Liver (tissue), 9 donors: ENCODE data around the gene RAC2. TPM values are rescaled to one million over a fixed set of nuclear protein-coding genes. Genes with fewer than 3 reads are reported as not detected.

Experiments
- DNase-seq: peaks from one replicate; pipeline ENCODE4 v3.0.0-alpha.2; 2017; ENCODE audit warnings: low spot score
- H3K27ac ChIP-seq, 2 donors: one replicate each; pipeline ENCODE4 v1.7.0; 2013; ENCODE audit warnings: inconsistent platforms in 2 of 2, low read length in 2 of 2, control low read depth in 1 of 2, low read depth in 1 of 2, mild to moderate bottlenecking in 1 of 2
- H3K27me3 ChIP-seq, 4 donors: one replicate each; pipeline versions ENCODE4 v1.6.1 to v1.7.0; 2013; ENCODE audit warnings: low read length in 3 of 4, inconsistent platforms in 1 of 4, mild to moderate bottlenecking in 1 of 4, moderate library complexity in 1 of 4; ENCODE audit not compliant: control insufficient read depth in 4 of 4, insufficient read depth in 4 of 4
- H3K36me3 ChIP-seq, 4 donors: one replicate each; pipeline versions ENCODE4 v1.6.1 to v1.7.0; 2013; ENCODE audit warnings: low read length in 3 of 4, mild to moderate bottlenecking in 3 of 4, low read depth in 1 of 4, moderate library complexity in 1 of 4; ENCODE audit not compliant: control insufficient read depth in 4 of 4, insufficient read depth in 3 of 4
- H3K4me1 ChIP-seq, 4 donors: one replicate each; pipeline versions ENCODE4 v1.6.1 to v1.7.0; 2013; ENCODE audit warnings: low read length in 3 of 4, mild to moderate bottlenecking in 3 of 4, moderate library complexity in 1 of 4; ENCODE audit not compliant: control insufficient read depth in 4 of 4, insufficient read depth in 4 of 4
- H3K4me3 ChIP-seq, 3 donors: one replicate each; pipeline versions ENCODE4 v1.6.1 to v1.7.0; 2013; ENCODE audit warnings: low read length in 3 of 3, control low read depth in 1 of 3, low read depth in 1 of 3, mild to moderate bottlenecking in 1 of 3
- H3K9ac ChIP-seq, 2 donors: one replicate each; pipeline ENCODE4 v1.7.0; 2013; ENCODE audit warnings: low read length in 2 of 2, mild to moderate bottlenecking in 2 of 2, moderate library complexity in 2 of 2, control low read depth in 1 of 2, low read depth in 1 of 2
- H3K9me3 ChIP-seq, 4 donors: one replicate each; pipeline versions ENCODE4 v1.6.1 to v1.7.0; 2013; ENCODE audit warnings: low read length in 3 of 4; ENCODE audit not compliant: control insufficient read depth in 4 of 4
- ATF3 ChIP-seq: IDR thresholded peaks from 2 replicates; pipeline ENCODE4 v1.6.1; 2016; ENCODE audit warnings: antibody characterized with exemption
- CTCF ChIP-seq: fragments of 150-350 bp; IDR thresholded peaks from 2 replicates; pipeline ENCODE4 v1.5.1; 2017; ENCODE audit warnings: improper control_type of control experiment, low read depth, low read length; ENCODE audit not compliant: missing input control
- EGR1 ChIP-seq, 2 donors: IDR thresholded peaks; 2 replicates each; pipeline ENCODE4 v1.6.1; 2016 to 2018; ENCODE audit warnings: antibody characterized with exemption in 2 of 2, low read depth in 2 of 2
- FOXA1 ChIP-seq: IDR thresholded peaks from 2 replicates; pipeline ENCODE4 v1.6.1; 2016; ENCODE audit warnings: antibody characterized with exemption
- FOXA2 ChIP-seq: IDR thresholded peaks from 2 replicates; pipeline ENCODE4 v1.6.1; 2016; ENCODE audit warnings: antibody characterized with exemption
- GABPA ChIP-seq, 2 donors: IDR thresholded peaks in 1 of 2; conservative IDR thresholded peaks in 1 of 2; 2 replicates each; pipeline ENCODE4 v1.6.1; 2016; ENCODE audit warnings: antibody characterized with exemption in 2 of 2, mild to moderate bottlenecking in 1 of 2, moderate library complexity in 1 of 2
- HNF4A ChIP-seq, 2 donors: conservative IDR thresholded peaks; 2 replicates each; pipeline ENCODE4 v1.6.1; 2016; ENCODE audit warnings: antibody characterized with exemption in 2 of 2, mild to moderate bottlenecking in 2 of 2
- HNF4G ChIP-seq: IDR thresholded peaks from 2 replicates; pipeline ENCODE4 v1.6.1; 2016; ENCODE audit warnings: antibody characterized with exemption
- JUND ChIP-seq, 2 donors: IDR thresholded peaks; 2 replicates each; pipeline ENCODE4 v1.6.1; 2016; ENCODE audit warnings: antibody characterized with exemption in 2 of 2
- MAX ChIP-seq: IDR thresholded peaks from 2 replicates; pipeline ENCODE4 v1.6.1; 2016; ENCODE audit warnings: antibody characterized with exemption
- NR2F2 ChIP-seq: IDR thresholded peaks from 2 replicates; pipeline ENCODE4 v1.6.1; 2016; ENCODE audit warnings: antibody characterized with exemption
- RAD21 ChIP-seq, 2 donors: IDR thresholded peaks; 2 replicates each; pipeline ENCODE4 v1.6.1; 2016; ENCODE audit warnings: antibody characterized with exemption in 2 of 2, mild to moderate bottlenecking in 2 of 2
- REST ChIP-seq: IDR thresholded peaks from 2 replicates; pipeline ENCODE4 v1.6.1; 2016; ENCODE audit warnings: antibody characterized with exemption, mild to moderate bottlenecking
- RXRA ChIP-seq, 2 donors: IDR thresholded peaks; 2 replicates each; pipeline ENCODE4 v1.6.1; 2017 to 2018; ENCODE audit warnings: antibody characterized with exemption in 2 of 2, mild to moderate bottlenecking in 1 of 2
- SP1 ChIP-seq: IDR thresholded peaks from 2 replicates; pipeline ENCODE4 v1.6.1; 2018; ENCODE audit warnings: antibody characterized with exemption, mild to moderate bottlenecking
- TAF1 ChIP-seq: conservative IDR thresholded peaks from 2 replicates; pipeline ENCODE4 v1.6.1; 2016; ENCODE audit warnings: antibody characterized with exemption, mild to moderate bottlenecking
- YY1 ChIP-seq: IDR thresholded peaks from 2 replicates; pipeline ENCODE4 v1.6.1; 2016; ENCODE audit warnings: antibody characterized with exemption, mild to moderate bottlenecking
- ZBTB33 ChIP-seq: IDR thresholded peaks from 2 replicates; pipeline ENCODE4 v1.6.1; 2016; ENCODE audit warnings: antibody characterized with exemption
- WGBS: extraction: QIAGEN DNeasy Blood & Tissue Kit; methylation state at CpG from one replicate; pipeline ENCODE4 v1.1.7; 2013; 5-methylcytosine and 5-hydroxymethylcytosine counted together
- polyA plus RNA-seq, 2 donors: library from polyadenylated mRNA; stranded (reverse) in 1 of 2; unstranded in 1 of 2; fragments of 200-250 nt in 1 of 2; fragments of >200 nt in 1 of 2; fragmentation: Nextera tagmentation in 1 of 2; extraction: Ambion mirVana in 1 of 2; gene quantifications; one replicate each; pipeline versions ENCODE4 v1.2.1 to v1.2.3, GENCODE V29; 2013 to 2015
- total RNA-seq, 2 donors: library from RNA; depleted of rRNA; stranded (reverse); fragments of >200 nt; gene quantifications; one replicate each; pipeline ENCODE4 v1.2.3, GENCODE V29; 2014
- donor health status: healthy.
- donor health status: healthy.
- donor health status: healthy.
- donor health status: healthy.
- donor health status: healthy.

The RAC2 gene
- total and polyA plus RNA-seq, 4 donors, result 4.0 to 15.0 (median 7.4) TPM

GRCh38 chr22:37267661-37268413 lies 23.8 kb upstream of the RAC2 start:
- peaks cover 0 to 4% (median 0%) of the 10 kb centered on the region in 4 donors for H3K4me1 ChIP-seq
- DNase-seq, result no peak
- TF ChIP-seq EGR1 (IDR thresholded peaks at IDR 0.05; ENCODE audit: low read depth in 2 of 2) (no peak), TAF1 (no peak), FOXA1 (no peak), YY1 (no peak), CTCF (no peak), HNF4G (no peak), ATF3 (no peak), ZBTB33 (no peak), RAD21 (IDR thresholded peaks at IDR 0.05) (no peak), JUND (IDR thresholded peaks at IDR 0.05) (no peak), REST (no peak), RXRA (IDR thresholded peaks at IDR 0.05) (no peak), NR2F2 (no peak), GABPA (IDR thresholded peaks at IDR 0.05 in 1 of 2, conservative IDR thresholded peaks at IDR 0.05 in 1 of 2) (no peak), FOXA2 (no peak), SP1 (no peak), MAX (no peak), HNF4A (conservative IDR thresholded peaks at IDR 0.05) (no peak)
- peaks cover 8 to 14% (median 9%) of the 10 kb centered on the region in 4 donors for H3K9me3 ChIP-seq
- no peak overlapping the region for H3K9ac ChIP-seq
- H3K4me3 ChIP-seq, result no peak overlapping the region
- no peaks in the 10 kb centered on the region for H3K36me3 ChIP-seq
- 76% methylated on average over 11 of the region's 11 CpGs for WGBS
- H3K27ac ChIP-seq, result peak overlapping the region; percentile 32 to 33
- H3K27me3 ChIP-seq, result peaks cover 0 to 6% (median 0%) of the 10 kb centered on the region in 4 donors
